PFSK-1 (cell line): ENCODE results near the gene NABP2.

Experiments
- FOXP2 ChIP-seq: optimal IDR thresholded peaks from 2 replicates; pipeline ENCODE3; 2011; ENCODE audit warnings: borderline replicate concordance, control low read depth, inconsistent platforms; ENCODE audit not compliant: insufficient read depth; ENCODE audit errors: extremely low read length, extremely low read depth
- POLR2AphosphoS5 ChIP-seq: IDR thresholded peaks from 2 replicates; pipeline ENCODE4 v1.6.1; 2012; ENCODE audit warnings: low read depth, mild to moderate bottlenecking, control low read depth, low read length, moderate library complexity
- REST ChIP-seq, 2 experiments: IDR thresholded peaks; 2 replicates each; pipeline versions ENCODE4 v1.6.1 to v1.8.0; 2011 to 2012; ENCODE audit warnings: low read depth in 2 of 2, low read length in 2 of 2, control low read depth in 1 of 2, inconsistent platforms in 1 of 2, mild to moderate bottlenecking in 1 of 2, moderate library complexity in 1 of 2; ENCODE audit not compliant: insufficient read depth in 1 of 2
- SIN3A ChIP-seq: IDR thresholded peaks from 2 replicates; pipeline ENCODE4 v1.6.1; 2012; ENCODE audit warnings: mild to moderate bottlenecking, low read length, moderate library complexity, borderline replicate concordance; ENCODE audit not compliant: insufficient read depth
- TAF1 ChIP-seq: IDR thresholded peaks from 2 replicates; pipeline ENCODE4 v1.6.1; 2012; ENCODE audit warnings: low read length, control low read depth, borderline replicate concordance; ENCODE audit not compliant: insufficient read depth

DNA sequence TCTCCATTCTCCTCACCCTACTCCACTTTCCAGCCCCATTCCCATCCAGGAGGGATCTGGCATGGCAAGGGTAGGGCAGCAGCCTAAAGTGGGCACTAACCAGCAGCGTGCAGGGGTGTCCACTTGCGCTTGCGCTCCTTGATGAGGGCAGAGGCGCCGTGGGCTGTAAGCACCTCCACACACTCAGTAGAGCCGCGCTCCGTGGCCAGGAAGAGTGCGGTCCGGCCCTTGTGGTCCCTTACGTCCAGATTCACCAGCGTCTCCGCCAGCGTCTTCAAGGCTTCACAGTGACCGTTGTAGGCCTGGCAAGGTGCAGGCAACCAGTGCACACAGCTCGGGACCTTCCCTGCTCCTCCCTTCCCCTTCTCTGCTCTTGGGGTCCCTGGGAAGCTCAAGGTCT, 23.8 kb downstream of the NABP2 start:
- TF ChIP-seq POLR2AphosphoS5: no peak
- no peak for TF ChIP-seq TAF1
- no peak for TF ChIP-seq SIN3A
- no peak for TF ChIP-seq REST (IDR thresholded peaks at IDR 0.05; ENCODE audit: insufficient read depth in 1 of 2, low read depth in 2 of 2, low read length in 2 of 2)
- no peak for TF ChIP-seq FOXP2
